IMR-90 (cell line): ENCODE measurements around the gene MGAT4D.

Source experiments
- BHLHE40 ChIP-seq: fragments of 150-350 bp; IDR thresholded peaks from 2 replicates; pipeline ENCODE4 v1.6.1; 2016; ENCODE audit warnings: mild to moderate bottlenecking, low read depth, low read length
- CTCF ChIP-seq: conservative IDR thresholded peaks from 2 replicates; pipeline ENCODE4 v1.5.1; 2012; ENCODE audit warnings: mild to moderate bottlenecking, low read depth, low read length, improper control_type of control experiment
- MAFK ChIP-seq: IDR thresholded peaks from 2 replicates; pipeline ENCODE4 v1.6.1; 2012; ENCODE audit warnings: low read depth, low read length, improper control_type of control experiment
- MAZ ChIP-seq: IDR thresholded peaks from 2 replicates; pipeline ENCODE4 v1.6.1; 2012; ENCODE audit warnings: low read depth, mild to moderate bottlenecking, low read length, improper control_type of control experiment, moderate library complexity, borderline replicate concordance
- MXI1 ChIP-seq: IDR thresholded peaks from 2 replicates; pipeline ENCODE4 v1.6.1; 2012; ENCODE audit warnings: low read depth, mild to moderate bottlenecking, low read length, moderate library complexity, borderline replicate concordance
- POLR2A ChIP-seq: IDR thresholded peaks from 2 replicates; pipeline ENCODE4 v1.6.1; 2012; ENCODE audit warnings: mild to moderate bottlenecking, low read depth, low read length
- RAD21 ChIP-seq: IDR thresholded peaks from 2 replicates; pipeline ENCODE4 v1.6.1; 2012; ENCODE audit warnings: low read length, improper control_type of control experiment
- RCOR1 ChIP-seq: IDR thresholded peaks from 2 replicates; pipeline ENCODE4 v1.6.1; 2012; ENCODE audit warnings: mild to moderate bottlenecking, low read length, improper control_type of control experiment; ENCODE audit not compliant: insufficient replicate concordance
- SMC3 ChIP-seq: fragments of 150-350 bp; IDR thresholded peaks from 2 replicates; pipeline ENCODE4 v1.6.1; 2016; ENCODE audit warnings: low read depth, mild to moderate bottlenecking, antibody characterized with exemption, low read length, moderate library complexity

- TF ChIP-seq SMC3, result no peak
- no peak for TF ChIP-seq POLR2A
- TF ChIP-seq CTCF, result no peak
- no peak for TF ChIP-seq MAZ
- TF ChIP-seq RCOR1, result no peak
- no peak for TF ChIP-seq RAD21
- no peak for TF ChIP-seq MAFK
- TF ChIP-seq MXI1, result no peak
- no peak for TF ChIP-seq BHLHE40
These were observed 31.9 kb downstream of the MGAT4D start for GRCh38 chr4:140466146-140466545.
